Right ventricle myocardium inferior (tissue), 1 donor: ENCODE measurements around the gene CAMTA1. TPM values are rescaled to one million over a fixed set of nuclear protein-coding genes. Genes with fewer than 3 reads are reported as not detected.
A peak's percentile ranks its signal among the peaks of the same experiment; 100 is the strongest.
"Not testable (repeated sequence)": the region's sequence is repeated elsewhere in the genome, so short reads cannot be mapped to it uniquely, and the experiment has no call there.

ENCODE experiments used
- ATAC-seq: fragments of 200-7000 bp; cut with Tn5 transposase; one replicate; pipeline ENCODE4 v1.9.1; 2020; ENCODE audit warnings: mild to moderate bottlenecking, moderate library complexity
- DNase-seq: peaks from one replicate; pipeline ENCODE4 v3.0.0; 2021; ENCODE audit errors: missing footprints
- intact Hi-C: fragments of 100-400 bp; cut with DNase I; formaldehyde crosslinking; loops from one replicate; pipeline ENCODE4 v1.11.0; 2022
- long read RNA-seq: library from polyadenylated mRNA; unstranded; transcript quantifications from one replicate; pipeline ENCODE4 v2.0.0, GENCODE V29; 2021
- total RNA-seq: library from RNA; stranded (reverse); fragmentation: NEBNext Ultra II Directional; extraction: Animal tissue kit (Norgen Biotek cat#: 25700); gene quantifications from one replicate; pipeline ENCODE4 v1.2.1, GENCODE V29; 2021
- donor health status: DM: no; HTN: yes; CAD: no; lungs with severe emphysema.

The CAMTA1 gene
- total RNA-seq = 159 TPM
- long read RNA-seq, transcript CAMTA1-208 (4 exons, 567 nt) = major isoform, 73 of 101 reads
- long read RNA-seq, transcript CAMTA1-213 (3 exons, 538 nt) = minor isoform, 17 of 101 reads
- long read RNA-seq, partial matches to known transcripts = 0 of 101 reads
- long read RNA-seq, other reads (novel, unspliced or antisense) = 7 of 101 reads

GRCh38 chr1:6785318-6785727, at the start of gene CAMTA1:
Gene CAMTA1, plus strand, starts transcription at chr1:6785454. Its CDS starts 77 bp downstream, at chr1:6785531.
- no peak for DNase-seq
- ATAC-seq = peak; percentile 91
- intact Hi-C loops = no loop called here

GRCh38 chr1:6738987-6739676, 46.1 kb upstream of the CAMTA1 start:
- no peak for DNase-seq
- intact Hi-C loops = no loop called here
- ATAC-seq = no peak

GRCh38 chr1:6742676-6743188, 42.5 kb upstream of the CAMTA1 start:
- not testable (repeated sequence) for ATAC-seq, DNase-seq
- intact Hi-C loops = loop anchor here (1.0 kb wide), 1 partner anchor 42 kb away; no protein-coding TSS in a partner anchor

GRCh38 chr1:6743189-6744101, 41.8 kb upstream of the CAMTA1 start:
- DNase-seq (no peak), ATAC-seq (peak; percentile 93)
- intact Hi-C loops = loop anchor here (1.0 kb wide), 1 partner anchor 41 kb away; no protein-coding TSS in a partner anchor

- intact Hi-C loops = no loop called here
- ATAC-seq (no peak), DNase-seq (no peak)
Measured at GRCh38 chr1:6745073-6745472, 40.2 kb upstream of the CAMTA1 start.

GRCh38 chr1:6747674-6748073, 37.6 kb upstream of the CAMTA1 start:
- ATAC-seq = no peak
- DNase-seq = no peak
- intact Hi-C loops = no loop called here

GRCh38 chr1:6750490-6750889, 34.8 kb upstream of the CAMTA1 start:
- intact Hi-C loops = no loop called here

GRCh38 chr1:6753320-6754140, 31.7 kb upstream of the CAMTA1 start:
- intact Hi-C loops = no loop called here
- ATAC-seq (no peak), DNase-seq (no peak)

More at GRCh38 chr1:6750490-6750889, 34.8 kb upstream of the CAMTA1 start:
- no peak for ATAC-seq
- DNase-seq = no peak

- ATAC-seq (no peak), DNase-seq (no peak)
- intact Hi-C loops = no loop called here
Measured at GRCh38 chr1:6756457-6756856, 28.8 kb upstream of the CAMTA1 start.

GRCh38 chr1:6757719-6758435, 27.4 kb upstream of the CAMTA1 start:
- intact Hi-C loops = no loop called here
- no peak for DNase-seq
- no peak for ATAC-seq

GRCh38 chr1:6761196-6761737, 24.0 kb upstream of the CAMTA1 start:
- DNase-seq = no peak
- intact Hi-C loops = no loop called here
- ATAC-seq = no peak

GRCh38 chr1:6762060-6762459, 23.2 kb upstream of the CAMTA1 start:
- DNase-seq (no peak), ATAC-seq (no peak)
- intact Hi-C loops = no loop called here

GRCh38 chr1:6770751-6771440, 14.4 kb upstream of the CAMTA1 start:
- intact Hi-C loops = no loop called here
- DNase-seq (no peak), ATAC-seq (no peak)

- ATAC-seq (no peak), DNase-seq (no peak)
- intact Hi-C loops = no loop called here
Measured at GRCh38 chr1:6771441-6771769, 13.8 kb upstream of the CAMTA1 start.

GRCh38 chr1:6774381-6774780, 10.9 kb upstream of the CAMTA1 start:
- DNase-seq = no peak
- no peak for ATAC-seq
- intact Hi-C loops = no loop called here

- intact Hi-C loops = no loop called here
- no peak for ATAC-seq
- DNase-seq = no peak
Measured at GRCh38 chr1:6775261-6776043, 9.8 kb upstream of the CAMTA1 start.
